Measurements from ENCODE around the gene LPP. TPM values are rescaled to one million over a fixed set of nuclear protein-coding genes. Genes with fewer than 3 reads are reported as not detected.

Gene LPP
- total RNA-seq, 1 donor from 2014 or later = 54.9 TPM

DNA sequence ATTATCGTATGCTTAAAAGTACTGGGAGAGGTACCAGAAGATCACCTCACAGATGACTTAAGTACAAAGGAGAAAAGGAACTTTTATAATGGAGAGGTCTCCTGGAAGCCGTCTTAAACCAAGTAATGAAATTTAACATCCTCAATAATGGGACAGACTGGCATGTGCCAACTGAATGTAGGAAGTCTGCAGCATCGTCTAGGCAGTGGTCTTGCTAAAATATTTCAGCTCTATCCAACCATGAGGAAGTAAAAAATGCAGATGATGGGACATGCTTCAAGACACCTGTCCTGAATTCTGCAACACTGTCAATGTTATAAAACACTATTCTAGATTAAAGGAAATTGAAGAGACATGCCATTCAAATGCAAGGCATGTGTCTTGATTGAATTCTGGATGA is 559.0 kb downstream of the LPP start:
- intact Hi-C loops (cut with micrococcal nuclease) = no loop called here

DNA sequence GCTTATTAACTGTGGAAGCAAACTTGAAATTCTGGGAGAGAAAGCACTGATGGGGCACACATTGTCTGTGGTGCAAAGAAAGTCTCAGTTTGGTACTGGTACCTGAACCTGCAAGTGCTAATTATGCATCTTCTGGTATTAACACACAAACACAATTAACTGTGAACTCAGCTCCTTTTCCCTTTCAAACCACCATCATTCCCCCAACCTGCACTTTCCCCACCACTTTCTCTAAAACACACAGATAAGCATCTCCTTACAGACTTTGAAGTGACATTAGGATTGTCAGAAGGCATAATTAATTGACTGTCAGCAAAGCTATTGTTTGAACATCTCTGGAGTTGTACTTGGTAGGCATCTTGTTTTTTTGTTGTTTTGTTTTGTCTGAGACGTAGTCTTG is 565.6 kb downstream of the LPP start:
- intact Hi-C loops (cut with micrococcal nuclease) = no loop called here

DNA sequence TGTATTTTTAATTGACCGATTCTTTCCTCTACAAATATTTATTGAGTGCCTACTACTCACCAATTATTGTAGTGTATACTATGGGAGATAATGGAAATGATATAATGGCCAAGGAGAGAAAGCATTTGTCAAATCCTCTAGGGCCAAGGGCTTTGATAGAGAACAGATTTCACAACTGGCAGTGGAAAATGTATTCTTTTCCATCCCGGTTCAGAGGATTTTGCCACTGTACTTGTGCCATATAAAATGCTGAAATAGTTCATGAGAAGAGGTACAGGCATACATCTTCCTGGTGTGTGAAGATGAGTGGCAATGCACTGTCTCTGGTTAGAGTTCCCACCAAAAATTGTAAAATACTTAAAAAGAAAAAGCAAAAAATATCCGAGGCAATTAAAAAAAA is 566.3 kb downstream of the LPP start:
- intact Hi-C loops (cut with micrococcal nuclease) = no loop called here

DNA sequence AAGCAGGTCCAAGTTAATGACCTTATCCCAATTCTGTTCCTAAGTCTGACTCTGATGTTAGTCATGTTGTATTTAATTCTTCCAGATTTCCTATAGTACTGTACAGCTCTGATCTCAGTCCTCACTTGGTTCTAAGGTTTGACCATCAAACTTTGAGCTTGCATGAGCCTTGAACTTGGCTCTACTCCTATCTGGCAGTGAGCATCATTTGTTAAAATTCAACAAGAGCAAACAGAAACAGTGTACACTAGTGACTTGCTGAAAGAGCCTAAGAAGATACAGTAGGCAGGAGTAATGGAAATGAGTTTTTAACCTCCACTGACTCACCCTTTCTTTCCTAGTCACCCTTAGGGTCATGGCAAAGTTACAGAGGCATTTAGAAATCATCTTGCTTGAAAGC is 566.7 kb downstream of the LPP start:
- intact Hi-C loops (cut with micrococcal nuclease) = no loop called here

DNA sequence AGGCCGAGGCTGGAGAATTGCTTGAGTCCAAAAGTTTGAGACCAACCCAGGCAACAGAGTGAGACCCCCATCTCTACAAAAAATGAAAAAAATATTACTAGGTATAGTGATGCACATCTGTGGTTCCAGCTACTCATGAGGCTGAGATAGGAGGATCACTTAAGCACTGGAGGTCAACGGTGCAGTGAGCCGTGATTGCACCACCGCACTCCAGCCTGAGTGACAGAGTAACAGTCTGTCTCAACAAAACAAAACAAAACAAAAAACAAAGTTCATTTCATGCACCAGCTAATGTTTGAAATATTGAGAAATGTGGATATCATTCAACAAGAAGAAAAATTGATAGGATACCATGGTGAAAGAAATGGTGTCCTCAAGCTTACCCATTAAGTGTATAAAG is 567.4 kb downstream of the LPP start:
- intact Hi-C loops (cut with micrococcal nuclease) = no loop called here

DNA sequence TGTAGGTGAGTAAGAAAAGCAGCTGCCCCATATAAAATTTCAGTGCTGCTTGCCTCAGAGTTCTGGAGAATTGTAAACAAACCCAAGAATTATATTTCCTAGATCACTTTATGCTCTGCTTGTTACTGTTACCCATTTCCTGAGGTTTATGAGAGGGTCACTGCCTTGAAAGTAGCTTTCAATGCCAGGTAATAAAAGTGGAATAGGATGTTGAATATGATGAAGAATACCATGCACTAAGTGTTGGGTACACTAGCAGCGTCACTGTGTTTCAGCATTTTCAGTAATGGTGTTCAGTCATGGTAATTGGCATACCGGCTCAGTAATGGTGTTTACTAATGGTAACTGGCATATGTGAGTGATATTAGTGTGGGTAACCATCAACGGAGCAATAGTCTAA is 568.0 kb downstream of the LPP start:
- intact Hi-C loops (cut with micrococcal nuclease) = no loop called here

DNA sequence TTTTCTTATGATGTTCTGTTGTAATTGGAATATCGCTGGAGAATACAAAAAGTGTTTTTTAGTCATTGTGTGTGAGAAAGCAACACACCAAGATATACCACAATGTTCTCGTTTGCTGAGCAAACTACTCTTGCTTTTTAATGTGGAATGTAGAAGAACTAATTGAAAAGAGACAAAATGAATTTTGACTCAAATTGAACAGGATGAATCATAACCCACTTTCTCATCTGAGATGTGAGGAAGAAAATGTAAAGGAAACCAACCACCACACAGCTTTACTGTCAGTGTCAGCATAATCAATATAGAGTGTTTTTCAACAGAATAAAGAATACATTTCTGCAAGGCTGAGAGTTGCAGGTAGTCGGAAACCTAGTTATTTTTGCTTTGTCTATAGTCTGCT is 569.0 kb downstream of the LPP start:
- intact Hi-C loops (cut with micrococcal nuclease) = no loop called here

DNA sequence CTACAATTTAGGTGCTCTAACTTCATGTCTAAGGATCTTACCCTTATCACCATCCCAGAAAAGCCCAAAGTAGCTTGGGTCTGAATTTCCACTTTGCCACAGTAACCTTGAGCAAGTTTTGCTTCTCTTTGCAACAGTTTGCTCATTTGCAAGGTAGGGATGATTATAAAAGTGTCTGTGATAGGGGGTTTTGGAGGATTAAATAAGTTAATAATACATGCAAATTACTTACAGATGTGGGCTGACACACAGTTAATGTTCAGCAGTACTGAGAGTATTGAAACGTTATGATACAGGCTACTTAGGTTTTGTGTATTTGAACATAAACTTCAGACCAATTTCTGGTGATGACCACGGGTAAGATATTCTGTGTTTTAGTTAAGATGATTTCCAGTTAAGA is 573.1 kb downstream of the LPP start:
- intact Hi-C loops (cut with micrococcal nuclease) = no loop called here

DNA sequence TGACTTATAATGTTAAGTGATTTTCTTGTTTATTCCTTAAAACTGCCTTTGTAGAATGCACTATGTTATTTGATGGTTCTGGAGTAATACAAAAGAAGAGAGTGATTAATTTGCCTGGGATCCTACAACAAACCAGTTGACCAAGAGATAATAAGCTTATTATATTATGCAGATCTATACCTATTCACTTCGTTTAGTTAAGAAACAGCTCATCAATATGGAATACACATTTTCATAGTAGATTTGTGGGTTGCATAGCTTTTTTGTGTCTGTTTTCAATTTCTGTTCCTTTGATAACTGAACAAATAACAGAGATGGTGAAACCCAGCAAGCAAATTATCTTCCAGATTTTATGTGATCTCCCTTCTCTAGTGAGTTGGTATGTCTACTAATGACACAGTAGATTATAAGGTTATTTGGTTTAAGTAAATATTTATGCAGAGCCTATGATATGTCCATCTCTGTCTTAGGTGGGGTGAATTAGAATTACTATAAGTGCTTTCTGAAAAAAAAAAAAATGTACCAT is 574.5 kb downstream of the LPP start:
- intact Hi-C loops (cut with micrococcal nuclease) = loop anchor here (2.0 kb wide), 1 partner anchor 24 kb away; no protein-coding TSS in a partner anchor

DNA sequence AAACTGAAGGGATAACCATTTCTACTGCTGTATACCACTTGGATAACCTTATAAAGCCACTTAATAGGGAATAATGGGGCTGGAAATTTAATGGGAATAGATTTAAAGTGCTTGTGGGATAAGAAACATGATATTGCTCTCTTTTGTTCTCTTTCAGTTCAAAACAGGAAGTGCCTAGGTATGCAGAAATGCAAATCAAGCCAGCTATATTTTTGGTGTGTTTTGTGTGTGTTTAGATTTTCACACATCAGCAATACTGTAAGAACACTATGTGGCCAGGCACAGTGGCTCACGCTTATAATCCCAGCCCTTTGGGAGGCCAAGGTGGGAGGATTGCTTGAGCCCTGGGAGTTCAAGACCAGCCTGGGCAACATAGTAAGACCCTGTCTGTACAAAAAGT is 575.5 kb downstream of the LPP start:
- intact Hi-C loops (cut with micrococcal nuclease) = loop anchor here (2.0 kb wide), 1 partner anchor 23 kb away; no protein-coding TSS in a partner anchor

DNA sequence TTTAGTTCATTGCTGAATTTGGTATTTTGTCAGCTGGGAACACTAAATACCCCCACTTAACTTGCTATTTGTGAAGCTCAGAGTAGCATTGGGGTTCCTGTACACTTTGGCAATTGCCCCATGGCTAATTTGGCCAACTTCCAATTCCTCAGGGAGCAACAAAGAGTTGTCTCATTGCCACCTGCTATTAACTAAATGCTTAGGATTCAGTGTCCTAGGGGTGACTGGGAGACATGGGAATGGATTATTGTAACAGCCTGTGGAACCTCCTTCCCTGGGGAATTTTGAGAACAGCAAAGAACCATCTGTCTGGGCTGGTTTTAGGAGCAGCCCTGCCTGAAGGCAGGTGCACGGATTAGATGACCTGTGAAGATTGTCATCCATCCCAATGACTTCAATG is 580.4 kb downstream of the LPP start:
- intact Hi-C loops (cut with micrococcal nuclease) = no loop called here

DNA sequence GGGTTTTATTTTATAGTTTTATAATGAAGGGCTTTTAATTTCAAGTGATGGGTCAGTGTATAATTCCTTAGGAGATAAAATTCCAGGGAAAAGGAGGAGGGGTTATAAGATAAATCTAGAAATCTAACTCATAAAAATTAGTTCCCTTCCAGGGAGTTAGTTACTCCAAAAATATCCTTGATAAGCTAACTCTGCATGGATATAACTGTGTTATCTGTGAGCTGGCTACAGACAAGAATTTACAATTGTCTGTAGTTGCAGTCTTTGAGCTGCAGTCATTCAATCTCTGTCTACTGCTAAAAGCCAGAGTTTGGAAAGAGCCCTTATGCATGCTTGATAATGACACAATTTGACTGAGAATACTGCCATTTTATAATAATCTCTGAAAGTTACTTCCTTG is 585.6 kb downstream of the LPP start:
- intact Hi-C loops (cut with micrococcal nuclease) = no loop called here

DNA sequence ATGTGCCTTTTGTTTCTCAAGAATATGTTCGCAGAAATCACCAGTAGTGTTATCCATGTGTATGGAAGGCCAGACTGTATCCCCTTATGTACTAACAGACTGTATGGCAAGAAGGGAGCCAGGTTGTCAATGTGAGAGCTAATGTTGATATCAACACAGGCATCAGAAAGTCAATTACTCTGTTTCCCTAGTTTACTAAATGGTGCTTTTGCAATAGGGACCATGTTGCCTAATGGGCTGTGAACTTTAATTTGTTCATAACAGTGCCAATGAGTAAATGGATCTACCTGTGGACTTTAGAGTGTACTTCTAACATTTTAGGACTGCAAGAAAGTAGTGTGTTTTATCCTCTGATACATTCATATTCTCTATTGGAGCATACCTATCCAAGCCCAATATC is 586.1 kb downstream of the LPP start:
- intact Hi-C loops (cut with micrococcal nuclease) = loop anchor here (10.0 kb wide), 1 partner anchor 405 kb away; no protein-coding TSS in a partner anchor

DNA sequence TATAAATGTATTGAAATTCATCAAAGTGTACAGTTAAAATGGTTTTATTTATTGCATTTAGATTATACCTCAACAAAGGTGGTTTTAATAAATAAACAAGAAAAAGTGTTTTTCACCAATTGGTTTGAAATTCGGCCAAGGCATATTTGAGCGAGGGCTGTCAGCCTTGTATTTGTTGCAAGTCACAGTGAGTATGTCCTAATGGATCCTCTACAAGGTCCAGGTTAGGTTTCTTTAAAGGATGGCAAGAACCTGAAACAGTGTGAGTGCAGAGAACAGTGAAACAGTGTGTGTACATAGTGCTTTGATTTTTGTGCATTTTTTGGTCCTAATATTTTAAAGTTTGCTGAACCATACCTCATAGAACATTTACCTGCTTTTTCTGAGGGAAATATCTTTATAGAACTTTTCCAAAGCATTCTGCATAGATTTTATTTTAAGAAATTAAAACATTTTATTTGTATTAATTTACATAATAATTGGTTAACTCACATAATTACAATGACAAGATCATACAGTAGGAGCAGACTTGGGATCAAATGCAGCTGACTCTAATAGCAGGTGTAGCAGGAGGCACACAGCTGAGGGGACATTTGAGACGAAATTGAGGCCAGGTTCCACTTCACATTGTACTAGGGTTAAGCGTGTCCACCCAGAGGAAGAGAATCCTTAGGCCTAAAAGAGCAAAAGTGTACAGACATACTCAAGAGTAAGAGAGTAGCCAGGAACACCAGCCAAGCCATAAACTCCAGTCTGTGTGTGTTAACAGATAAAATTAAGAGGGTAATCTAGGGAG is 589.0 kb downstream of the LPP start:
- intact Hi-C loops (cut with micrococcal nuclease) = loop anchor here (10.0 kb wide), 1 partner anchor 408 kb away; no protein-coding TSS in a partner anchor

DNA sequence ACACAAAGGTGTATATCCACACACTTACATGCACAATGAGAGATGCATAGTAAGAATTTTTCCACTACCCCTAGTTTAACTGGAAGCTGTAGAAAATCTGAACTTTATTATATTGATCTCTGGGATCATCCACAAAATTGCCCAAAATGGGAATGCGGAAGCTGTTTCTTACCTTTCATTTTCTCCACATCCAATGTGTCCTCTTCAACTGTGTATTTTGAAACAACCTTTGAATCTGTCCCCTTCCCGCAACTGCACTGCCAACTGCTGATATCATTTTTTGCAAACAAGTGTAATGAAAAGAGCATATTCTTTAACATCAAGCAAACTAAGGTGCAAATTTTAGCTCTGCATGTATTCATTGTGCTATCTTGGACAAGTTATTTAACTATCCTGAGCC is 590.2 kb downstream of the LPP start:
- intact Hi-C loops (cut with micrococcal nuclease) = loop anchor here (10.0 kb wide), 1 partner anchor 409 kb away; no protein-coding TSS in a partner anchor

DNA sequence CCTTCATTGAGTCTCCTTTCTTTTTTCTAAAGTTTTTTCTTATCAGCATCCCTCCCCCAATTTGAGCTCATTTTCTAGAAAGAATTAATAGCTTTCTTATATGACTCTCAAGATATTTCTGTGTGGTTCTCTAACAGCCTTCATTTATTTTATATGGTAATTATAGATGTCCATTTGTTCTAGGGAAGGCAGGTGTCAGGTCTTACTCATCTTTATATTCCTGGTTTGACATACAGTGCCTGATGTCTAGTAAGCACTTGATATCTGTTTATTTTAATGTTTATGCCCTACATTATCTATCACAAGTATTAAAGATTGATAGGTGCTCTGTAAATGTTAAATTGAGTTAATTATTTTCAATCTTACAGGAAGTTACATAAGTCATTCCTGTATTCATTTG is 591.1 kb downstream of the LPP start:
- intact Hi-C loops (cut with micrococcal nuclease) = loop anchor here (5.0 to 10.0 kb wide), 2 partner anchors 410 to 768 kb away; no protein-coding TSS in a partner anchor

DNA sequence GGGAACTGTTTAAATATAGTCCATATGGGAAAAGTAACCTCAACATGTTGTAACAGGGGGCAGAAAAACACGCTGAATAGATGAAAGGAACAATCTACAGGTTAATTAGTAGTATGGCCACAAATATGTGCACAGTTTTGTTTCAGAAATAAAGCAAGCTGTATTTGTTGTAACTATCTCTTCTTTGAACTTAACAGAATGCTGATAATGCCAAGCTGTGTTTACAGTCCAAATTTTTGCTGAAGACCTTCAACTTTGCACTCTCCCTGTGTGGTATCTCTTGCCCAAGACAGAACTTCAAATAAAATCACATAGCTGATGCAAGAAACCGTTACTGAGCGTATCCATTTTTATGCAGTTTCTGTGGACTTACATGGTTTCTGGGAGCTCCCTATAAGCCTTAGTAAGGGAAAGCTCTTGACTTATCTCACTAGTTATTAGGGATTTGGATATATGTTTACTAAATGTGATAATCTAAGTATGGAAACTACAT is 592.4 kb downstream of the LPP start:
- intact Hi-C loops (cut with micrococcal nuclease) = loop anchor here (5.0 to 10.0 kb wide), 2 partner anchors 412 to 769 kb away; no protein-coding TSS in a partner anchor

DNA sequence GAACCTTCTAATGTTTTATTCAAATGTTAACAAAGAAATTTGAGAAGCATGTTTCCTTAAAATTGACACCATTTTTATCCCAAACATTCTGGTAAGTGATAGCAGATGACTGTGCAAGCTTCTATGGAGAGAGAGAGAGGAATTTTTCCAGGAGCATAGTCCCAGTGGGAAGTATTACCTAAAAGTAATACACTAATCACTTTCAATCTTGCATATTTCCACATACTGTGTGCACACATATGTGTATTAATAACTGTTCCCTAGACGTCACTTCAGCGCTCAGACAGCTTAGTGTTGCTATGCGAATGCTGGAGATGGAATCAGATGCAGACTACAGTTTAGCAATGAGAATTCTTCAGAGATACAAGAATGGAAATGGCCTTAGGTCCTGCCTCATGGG is 593.5 kb downstream of the LPP start:
- intact Hi-C loops (cut with micrococcal nuclease) = loop anchor here (5.0 to 10.0 kb wide), 2 partner anchors 413 to 770 kb away; no protein-coding TSS in a partner anchor

DNA sequence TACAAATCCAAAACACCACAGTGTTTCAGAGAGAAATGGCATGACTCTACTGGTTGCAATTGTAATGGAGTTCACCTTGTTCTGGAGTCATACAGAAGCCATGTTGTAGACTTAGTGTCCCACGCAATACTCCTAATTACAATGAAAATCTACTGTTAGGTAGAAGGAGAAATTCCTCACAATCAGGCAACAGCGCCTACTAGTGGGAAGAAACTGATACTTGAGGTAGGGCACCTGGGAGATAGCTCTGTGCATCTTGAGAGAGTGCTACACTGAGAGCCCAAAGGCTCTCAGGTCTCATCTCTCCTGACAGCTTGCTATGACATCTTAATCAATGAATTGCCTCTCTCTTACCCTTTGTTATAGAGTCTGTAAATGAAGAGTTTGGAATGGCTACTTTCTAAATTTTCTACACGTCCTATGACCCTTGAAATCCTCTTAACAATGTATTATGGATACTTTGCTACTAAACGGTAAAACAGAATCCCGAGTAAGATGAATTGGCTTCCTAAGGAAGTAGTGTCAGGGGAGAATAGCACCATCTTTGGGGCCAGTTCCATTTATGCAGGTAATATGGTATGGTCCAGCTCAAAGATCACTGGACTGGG is 595.2 kb downstream of the LPP start:
- intact Hi-C loops (cut with micrococcal nuclease) = loop anchor here (1.0 to 10.0 kb wide), 7 partner anchors 205 to 1007 kb away; no protein-coding TSS in a partner anchor

DNA sequence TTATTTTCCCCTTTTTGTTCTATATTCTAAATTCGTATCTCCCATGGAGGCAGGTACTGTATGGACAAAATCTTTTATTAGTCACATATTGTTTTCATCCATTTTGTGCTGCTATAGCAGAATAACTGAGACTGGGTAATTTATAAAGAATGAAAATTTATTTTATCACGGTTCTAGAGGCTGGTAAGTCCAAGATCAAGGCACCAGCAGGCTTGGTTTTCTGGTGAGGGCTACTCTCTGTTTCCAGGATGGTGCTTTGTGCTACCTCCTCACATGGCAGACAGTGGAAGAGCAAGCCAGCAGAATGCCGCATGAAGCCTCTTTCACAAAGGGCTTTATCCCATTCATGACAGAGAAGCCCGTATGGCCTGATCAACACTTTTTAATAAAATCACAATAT is 595.9 kb downstream of the LPP start:
- intact Hi-C loops (cut with micrococcal nuclease) = loop anchor here (1.0 to 10.0 kb wide), 7 partner anchors 204 to 1008 kb away; no protein-coding TSS in a partner anchor

DNA sequence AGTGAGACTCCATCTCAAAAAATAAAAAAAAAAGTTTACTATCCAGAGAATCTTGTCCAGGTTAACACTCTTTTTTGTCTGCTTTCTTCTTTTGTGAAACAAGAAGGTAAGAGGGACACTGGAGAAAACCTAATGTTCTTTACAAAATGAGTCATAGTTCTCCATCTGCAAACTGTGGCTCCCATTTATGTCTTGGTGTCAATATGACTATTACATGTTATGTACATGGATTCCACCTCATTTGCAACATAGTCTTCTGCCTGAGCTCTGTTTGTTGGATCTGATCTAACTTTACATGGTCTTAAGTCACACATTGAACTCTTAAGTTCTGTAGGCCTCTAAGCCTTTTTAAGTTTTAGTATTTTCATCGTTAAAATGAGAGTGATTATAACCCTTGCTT is 596.7 kb downstream of the LPP start:
- intact Hi-C loops (cut with micrococcal nuclease) = no loop called here

DNA sequence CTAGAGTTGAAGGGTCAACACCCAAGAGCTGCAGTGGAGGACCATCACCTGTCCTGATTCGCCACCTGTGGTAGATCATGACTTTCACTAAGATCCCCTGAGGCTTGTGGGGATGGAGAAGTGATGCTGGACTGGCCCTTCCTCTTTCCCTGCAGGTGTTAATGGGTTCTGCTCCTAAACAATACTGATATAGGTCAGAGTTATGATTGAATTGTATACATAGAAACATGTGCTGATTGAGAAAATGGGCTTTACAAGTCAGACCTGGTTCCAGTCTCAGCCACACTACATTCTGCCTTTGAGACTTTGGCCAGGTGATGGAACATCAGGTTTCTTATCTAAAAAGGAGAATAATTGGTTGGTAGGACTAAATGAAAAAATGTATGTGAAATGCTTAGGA is 598.9 kb downstream of the LPP start:
- intact Hi-C loops (cut with micrococcal nuclease) = loop anchor here (1.0 to 2.0 kb wide), 3 partner anchors 24 to 288 kb away; no protein-coding TSS in a partner anchor
